ENCODE data around the gene CDK2AP2.

DNA sequence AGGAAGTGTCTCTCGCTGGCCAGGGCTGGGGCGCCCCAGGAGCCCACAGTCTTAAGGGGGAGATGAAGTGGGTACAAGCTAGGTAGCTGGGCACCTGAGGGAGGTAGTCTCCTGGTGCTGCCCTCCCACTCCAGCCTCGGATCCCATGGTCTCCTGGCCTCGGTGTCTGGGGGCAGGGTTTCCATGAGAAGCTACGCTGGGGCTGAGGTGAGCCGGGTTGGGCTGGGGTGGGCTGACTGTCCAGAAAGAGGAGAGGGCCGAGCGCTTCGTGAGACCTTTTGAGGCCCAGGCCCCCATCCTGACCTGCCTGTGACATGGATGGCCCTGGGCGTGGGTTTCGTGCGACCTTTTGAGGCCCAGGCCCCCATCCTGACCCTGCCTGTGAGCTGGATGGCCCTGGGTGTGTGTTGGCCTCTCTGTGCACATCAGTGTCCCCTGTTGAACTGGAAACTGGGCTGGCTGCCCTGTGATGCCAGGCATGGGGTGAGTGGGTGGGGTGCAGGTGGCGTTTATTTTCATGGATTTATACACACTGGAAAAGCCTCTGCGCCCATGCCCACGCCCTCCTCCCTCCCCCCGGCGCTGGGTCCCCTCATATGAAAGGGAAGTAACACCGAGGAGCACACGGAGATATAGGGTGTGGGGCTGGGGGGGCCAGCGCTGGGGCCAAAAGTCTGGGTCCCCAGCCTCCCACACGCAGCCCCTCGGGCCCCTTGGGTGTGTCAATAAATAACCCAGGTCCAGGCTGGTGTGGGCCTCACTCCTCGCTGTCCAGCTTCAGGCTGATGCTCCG is 16.5 kb downstream of the CDK2AP2 start:
- no peak for TF ChIP-seq POLR2A (IDR thresholded peaks at IDR 0.05)
- TF ChIP-seq, protein P1, sequence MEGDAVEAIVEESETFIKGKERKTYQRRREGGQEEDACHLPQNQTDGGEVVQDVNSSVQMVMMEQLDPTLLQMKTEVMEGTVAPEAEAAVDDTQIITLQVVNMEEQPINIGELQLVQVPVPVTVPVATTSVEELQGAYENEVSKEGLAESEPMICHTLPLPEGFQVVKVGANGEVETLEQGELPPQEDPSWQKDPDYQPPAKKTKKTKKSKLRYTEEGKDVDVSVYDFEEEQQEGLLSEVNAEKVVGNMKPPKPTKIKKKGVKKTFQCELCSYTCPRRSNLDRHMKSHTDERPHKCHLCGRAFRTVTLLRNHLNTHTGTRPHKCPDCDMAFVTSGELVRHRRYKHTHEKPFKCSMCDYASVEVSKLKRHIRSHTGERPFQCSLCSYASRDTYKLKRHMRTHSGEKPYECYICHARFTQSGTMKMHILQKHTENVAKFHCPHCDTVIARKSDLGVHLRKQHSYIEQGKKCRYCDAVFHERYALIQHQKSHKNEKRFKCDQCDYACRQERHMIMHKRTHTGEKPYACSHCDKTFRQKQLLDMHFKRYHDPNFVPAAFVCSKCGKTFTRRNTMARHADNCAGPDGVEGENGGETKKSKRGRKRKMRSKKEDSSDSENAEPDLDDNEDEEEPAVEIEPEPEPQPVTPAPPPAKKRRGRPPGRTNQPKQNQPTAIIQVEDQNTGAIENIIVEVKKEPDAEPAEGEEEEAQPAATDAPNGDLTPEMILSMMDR (IDR thresholded peaks at IDR 0.05), result no peak
